Stimulated activated memory B cell treated with anti-CD40 and anti-IgM and Interleukin-4, amounts not matched to agents 10 μg/mL and 1 μg/mL and 100 μg/mL, for 72 hours (primary cell): ENCODE data around the gene PRDM10.
A peak's percentile ranks its signal among the peaks of the same experiment; 100 is the strongest.
"Not testable (repeated sequence)": the region's sequence is repeated elsewhere in the genome, so short reads cannot be mapped to it uniquely, and the experiment has no call there.

Experiments
- ATAC-seq: fragments of 150-1000 bp; cut with Tn5 transposase; 2 replicates; pipeline ENCODE4 v1.10.0; 2021
- H3K27ac Mint-ChIP-seq: one replicate; pipeline ENCODE4 v1.8.0; 2022; ENCODE audit warnings: mild to moderate bottlenecking, mixed read lengths
- H3K27me3 Mint-ChIP-seq: one replicate; pipeline ENCODE4 v1.8.0; 2022; ENCODE audit warnings: mixed read lengths
- H3K36me3 Mint-ChIP-seq: one replicate; pipeline ENCODE4 v1.8.0; 2022; ENCODE audit warnings: mixed read lengths
- H3K4me1 Mint-ChIP-seq: one replicate; pipeline ENCODE4 v1.8.0; 2022; ENCODE audit warnings: mixed read lengths
- H3K4me3 Mint-ChIP-seq: one replicate; pipeline ENCODE4 v1.8.0; 2022; ENCODE audit warnings: mild to moderate bottlenecking, moderate library complexity, mixed read lengths
- H3K9me3 Mint-ChIP-seq: one replicate; pipeline ENCODE4 v1.8.0; 2022; ENCODE audit warnings: mixed read lengths

PRDM10 gene

GRCh38 chr11:129884581-129884980, 118.1 kb downstream of the PRDM10 start:
- peaks cover 92% of the 10 kb centered on the region for H3K36me3 Mint-ChIP-seq
- no peak overlapping the region for H3K4me3 Mint-ChIP-seq
- H3K9me3 Mint-ChIP-seq: no peaks in the 10 kb centered on the region
- no peaks in the 10 kb centered on the region for H3K27me3 Mint-ChIP-seq
- H3K27ac Mint-ChIP-seq: no peak overlapping the region
- no peaks in the 10 kb centered on the region for H3K4me1 Mint-ChIP-seq
- ATAC-seq: no peak

GRCh38 chr11:129881570-129882170, 121.0 kb downstream of the PRDM10 start:
- Mint-ChIP-seq H3K27ac (no peak overlapping the region), H3K36me3 (peaks cover 98% of the 10 kb centered on the region), H3K9me3 (no peaks in the 10 kb centered on the region), H3K4me3 (no peak overlapping the region), H3K27me3 (no peaks in the 10 kb centered on the region), H3K4me1 (no peaks in the 10 kb centered on the region)
- ATAC-seq: no peak

- no peak overlapping the region for H3K27ac Mint-ChIP-seq
- H3K4me1 Mint-ChIP-seq: no peaks in the 10 kb centered on the region
- H3K27me3 Mint-ChIP-seq: no peaks in the 10 kb centered on the region
- no peaks in the 10 kb centered on the region for H3K9me3 Mint-ChIP-seq
- no peak for ATAC-seq
- H3K36me3 Mint-ChIP-seq: peaks cover 87% of the 10 kb centered on the region
- no peak overlapping the region for H3K4me3 Mint-ChIP-seq
These were observed 122.3 kb downstream of the PRDM10 start for GRCh38 chr11:129880311-129880710.

- Mint-ChIP-seq H3K27me3 (no peaks in the 10 kb centered on the region), H3K4me3 (no peak overlapping the region)
These were observed 130.7 kb downstream of the PRDM10 start for GRCh38 chr11:129871914-129872313.

GRCh38 chr11:129868626-129869025, 134.0 kb downstream of the PRDM10 start:
- not testable (repeated sequence) for H3K27ac Mint-ChIP-seq, H3K4me3 Mint-ChIP-seq, H3K9me3 Mint-ChIP-seq, H3K4me1 Mint-ChIP-seq, H3K27me3 Mint-ChIP-seq, ATAC-seq
- peaks cover 82% of the 10 kb centered on the region for H3K36me3 Mint-ChIP-seq

More at GRCh38 chr11:129871914-129872313, 130.7 kb downstream of the PRDM10 start:
- no peak for ATAC-seq
- Mint-ChIP-seq H3K4me1 (no peaks in the 10 kb centered on the region), H3K27ac (no peak overlapping the region), H3K36me3 (peaks cover 68% of the 10 kb centered on the region), H3K9me3 (no peaks in the 10 kb centered on the region)

GRCh38 chr11:129866311-129866710, 136.3 kb downstream of the PRDM10 start:
- no peak for ATAC-seq
- Mint-ChIP-seq H3K36me3 (peaks cover 86% of the 10 kb centered on the region), H3K27me3 (no peaks in the 10 kb centered on the region), H3K27ac (no peak overlapping the region), H3K9me3 (no peaks in the 10 kb centered on the region), H3K4me1 (no peaks in the 10 kb centered on the region), H3K4me3 (no peak overlapping the region)

- Mint-ChIP-seq H3K27ac (no peak overlapping the region), H3K9me3 (no peaks in the 10 kb centered on the region), H3K36me3 (peaks cover 80% of the 10 kb centered on the region), H3K4me1 (no peaks in the 10 kb centered on the region), H3K27me3 (no peaks in the 10 kb centered on the region), H3K4me3 (no peak overlapping the region)
- peak; percentile 47 for ATAC-seq
These were observed 136.9 kb downstream of the PRDM10 start for GRCh38 chr11:129865701-129866100.

- ATAC-seq: no peak
- H3K4me1 Mint-ChIP-seq: no peaks in the 10 kb centered on the region
- H3K27ac Mint-ChIP-seq: no peak overlapping the region
- H3K36me3 Mint-ChIP-seq: peaks cover 77% of the 10 kb centered on the region
- no peaks in the 10 kb centered on the region for H3K9me3 Mint-ChIP-seq
- no peak overlapping the region for H3K4me3 Mint-ChIP-seq
- no peaks in the 10 kb centered on the region for H3K27me3 Mint-ChIP-seq
These were observed 137.8 kb downstream of the PRDM10 start for GRCh38 chr11:129864811-129865210.

- ATAC-seq: no peak
- Mint-ChIP-seq H3K36me3 (peaks cover 61% of the 10 kb centered on the region), H3K27me3 (no peaks in the 10 kb centered on the region), H3K4me1 (no peaks in the 10 kb centered on the region), H3K4me3 (no peak overlapping the region), H3K9me3 (no peaks in the 10 kb centered on the region), H3K27ac (no peak overlapping the region)
These were observed 140.7 kb downstream of the PRDM10 start for GRCh38 chr11:129861702-129862522.

GRCh38 chr11:129856036-129856435, 146.6 kb downstream of the PRDM10 start:
- Mint-ChIP-seq H3K9me3 (no peaks in the 10 kb centered on the region), H3K36me3 (peaks cover 10% of the 10 kb centered on the region), H3K27ac (no peak overlapping the region), H3K4me1 (no peaks in the 10 kb centered on the region), H3K4me3 (no peak overlapping the region), H3K27me3 (no peaks in the 10 kb centered on the region)
- ATAC-seq: no peak

GRCh38 chr11:129855086-129855485, 147.5 kb downstream of the PRDM10 start:
- Mint-ChIP-seq H3K4me1 (no peaks in the 10 kb centered on the region), H3K4me3 (no peak overlapping the region), H3K36me3 (peaks cover 9% of the 10 kb centered on the region), H3K9me3 (no peaks in the 10 kb centered on the region), H3K27me3 (peaks cover 4% of the 10 kb centered on the region), H3K27ac (no peak overlapping the region)
- no peak for ATAC-seq

- H3K4me1 Mint-ChIP-seq: no peaks in the 10 kb centered on the region
- H3K9me3 Mint-ChIP-seq: no peaks in the 10 kb centered on the region
- H3K4me3 Mint-ChIP-seq: no peak overlapping the region
- peaks cover 2% of the 10 kb centered on the region for H3K36me3 Mint-ChIP-seq
- H3K27ac Mint-ChIP-seq: no peak overlapping the region
- H3K27me3 Mint-ChIP-seq: peaks cover 11% of the 10 kb centered on the region
- ATAC-seq: no peak
These were observed 148.3 kb downstream of the PRDM10 start for GRCh38 chr11:129854232-129854805.

GRCh38 chr11:129853518-129854231, 149.0 kb downstream of the PRDM10 start:
- Mint-ChIP-seq H3K27me3 (peaks cover 11% of the 10 kb centered on the region), H3K36me3 (no peaks in the 10 kb centered on the region), H3K4me3 (no peak overlapping the region), H3K9me3 (no peaks in the 10 kb centered on the region), H3K4me1 (no peaks in the 10 kb centered on the region), H3K27ac (no peak overlapping the region)
- no peak for ATAC-seq

- Mint-ChIP-seq H3K27me3 (peaks cover 11% of the 10 kb centered on the region), H3K27ac (no peak overlapping the region), H3K9me3 (no peaks in the 10 kb centered on the region), H3K4me1 (no peaks in the 10 kb centered on the region), H3K4me3 (no peak overlapping the region), H3K36me3 (no peaks in the 10 kb centered on the region)
- no peak for ATAC-seq
These were observed 150.4 kb downstream of the PRDM10 start for GRCh38 chr11:129852125-129852740.
